ENCODE measurements around the gene PUDP.

The PUDP gene

DNA sequence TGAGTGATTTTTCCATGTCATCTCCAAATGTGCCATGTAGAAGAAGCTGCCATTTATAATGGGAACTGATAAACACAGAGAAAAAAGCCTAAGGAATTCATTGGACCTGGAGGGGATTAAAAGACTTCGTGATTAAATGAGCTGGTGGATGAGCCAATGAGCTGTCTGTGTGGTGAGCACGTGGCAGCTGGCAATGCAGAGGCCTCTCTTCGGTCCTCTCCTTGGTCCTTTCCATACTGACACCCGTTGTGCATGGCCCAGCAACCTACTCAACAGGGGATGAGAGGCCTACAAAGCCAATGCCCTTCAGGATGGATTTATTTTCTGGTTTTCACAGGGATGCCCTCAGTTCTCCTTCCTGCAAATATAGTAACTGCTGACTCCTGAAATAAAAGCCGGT, 88.1 kb downstream of the PUDP start:
- Histone ChIP-seq H3K9ac (ENCODE audit: insufficient read length) (no peak overlapping the region), H3K36me3 (ENCODE audit: insufficient read depth, low read length) (peaks cover 8% of the 10 kb centered on the region; the same call in 1 of the 2 replicates), H3K9me3 (ENCODE audit: low read depth, low read length) (no peaks in the 10 kb centered on the region), H3K4me3 (no peak overlapping the region), H3K27ac (no peak overlapping the region)
- DNase-seq (ENCODE audit: low read depth, low spot score) = no peak
- no peak for TF ChIP-seq FOXP2 (optimal IDR thresholded peaks at IDR 0.05; ENCODE audit: control extremely low read depth, extremely low read length, insufficient read depth)
- no peak for TF ChIP-seq POLR2AphosphoS5 (IDR thresholded peaks at IDR 0.05; ENCODE audit: borderline replicate concordance, low read depth, low read length)
- no peak for TF ChIP-seq EZH2 (IDR thresholded peaks at IDR 0.05)

DNA sequence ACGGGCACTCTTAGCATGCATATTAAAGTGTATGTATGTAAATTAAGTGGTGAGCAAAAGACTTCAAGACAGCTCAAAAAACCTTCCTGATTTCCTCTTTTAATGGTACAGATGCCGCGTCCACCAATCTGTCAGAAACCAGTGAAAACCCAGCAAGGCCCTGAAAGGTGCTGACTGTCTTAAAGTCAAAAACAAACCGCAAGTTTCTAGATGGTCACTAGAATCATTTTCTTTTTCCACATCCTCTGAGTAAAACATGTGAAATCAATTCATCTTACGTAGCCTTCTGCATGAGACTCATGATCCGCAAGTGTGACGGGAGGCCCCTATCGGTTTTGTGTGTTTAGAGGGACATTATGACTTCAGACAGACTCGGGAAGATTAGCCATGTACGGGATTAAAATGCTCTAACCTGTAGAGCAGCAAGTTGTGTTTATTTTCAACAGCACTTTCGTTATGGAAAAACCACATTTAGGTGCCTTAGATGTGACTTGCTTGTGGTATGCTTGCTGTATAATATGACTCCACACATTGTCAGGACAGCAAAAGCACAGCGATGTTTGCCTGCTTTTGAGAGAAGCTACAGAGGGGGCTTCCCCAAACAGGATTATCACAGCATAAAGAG, 88.6 kb downstream of the PUDP start:
- H3K9ac ChIP-seq (ENCODE audit: insufficient read length) = no peak overlapping the region
- peaks cover 8% of the 10 kb centered on the region; the same call in 1 of the 2 replicates for H3K36me3 ChIP-seq (ENCODE audit: insufficient read depth, low read length)
- DNase-seq (ENCODE audit: low read depth, low spot score) = no peak

DNA sequence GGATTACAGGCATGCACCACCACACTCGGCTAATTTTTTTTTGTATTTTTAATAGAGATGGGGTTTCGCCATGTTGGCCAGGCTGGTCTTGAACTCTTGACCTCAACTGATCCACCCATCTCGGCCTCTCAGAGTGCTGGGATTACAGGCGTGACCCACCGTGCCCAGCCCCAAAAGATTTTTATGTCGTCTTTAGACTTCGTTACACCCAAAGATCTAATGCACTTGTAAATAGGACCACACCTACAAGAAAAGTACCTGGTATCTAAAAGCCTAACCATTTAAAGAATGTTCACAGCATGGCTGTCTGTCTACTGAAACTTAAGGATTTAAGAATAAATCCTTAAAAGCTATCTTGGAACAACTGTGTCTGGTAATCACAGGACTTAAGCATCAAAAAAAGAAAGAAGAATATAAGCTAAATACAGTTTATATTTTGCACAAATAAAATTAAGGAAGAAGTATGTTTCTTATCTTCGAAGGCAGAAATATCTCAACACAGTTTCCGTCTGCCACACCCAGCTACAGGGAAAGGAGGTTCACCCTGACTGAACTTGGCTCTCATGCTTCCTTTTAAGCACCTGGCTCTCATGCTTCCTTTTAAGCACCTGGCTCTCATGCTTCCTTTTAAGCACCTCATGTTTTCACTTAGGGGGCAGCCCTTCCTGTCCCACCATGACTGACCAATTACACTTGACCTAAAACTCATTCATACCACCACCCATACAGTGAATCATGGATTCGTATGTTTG, 92.4 kb downstream of the PUDP start:
- Histone ChIP-seq H3K4me3 (no peak overlapping the region), H3K36me3 (ENCODE audit: insufficient read depth, low read length) (peaks cover 8% of the 10 kb centered on the region; the same call in 1 of the 2 replicates), H3K27ac (no peak overlapping the region), H3K9ac (ENCODE audit: insufficient read length) (no peak overlapping the region), H3K9me3 (ENCODE audit: low read depth, low read length) (no peaks in the 10 kb centered on the region)
- no peak for TF ChIP-seq POLR2AphosphoS5 (IDR thresholded peaks at IDR 0.05; ENCODE audit: borderline replicate concordance, low read depth, low read length)
- TF ChIP-seq EZH2 (IDR thresholded peaks at IDR 0.05) = no peak
- TF ChIP-seq FOXP2 (optimal IDR thresholded peaks at IDR 0.05; ENCODE audit: control extremely low read depth, extremely low read length, insufficient read depth) = no peak
- no peak for DNase-seq (ENCODE audit: low read depth, low spot score)

More for the DNA sequence above, 88.6 kb downstream of the PUDP start:
- no peaks in the 10 kb centered on the region for H3K9me3 ChIP-seq (ENCODE audit: low read depth, low read length)
- no peak overlapping the region for H3K4me3 ChIP-seq
- no peak for TF ChIP-seq FOXP2 (optimal IDR thresholded peaks at IDR 0.05; ENCODE audit: control extremely low read depth, extremely low read length, insufficient read depth)
- no peak for TF ChIP-seq POLR2AphosphoS5 (IDR thresholded peaks at IDR 0.05; ENCODE audit: borderline replicate concordance, low read depth, low read length)
- TF ChIP-seq EZH2 (IDR thresholded peaks at IDR 0.05) = no peak
- no peak overlapping the region for H3K27ac ChIP-seq

DNA sequence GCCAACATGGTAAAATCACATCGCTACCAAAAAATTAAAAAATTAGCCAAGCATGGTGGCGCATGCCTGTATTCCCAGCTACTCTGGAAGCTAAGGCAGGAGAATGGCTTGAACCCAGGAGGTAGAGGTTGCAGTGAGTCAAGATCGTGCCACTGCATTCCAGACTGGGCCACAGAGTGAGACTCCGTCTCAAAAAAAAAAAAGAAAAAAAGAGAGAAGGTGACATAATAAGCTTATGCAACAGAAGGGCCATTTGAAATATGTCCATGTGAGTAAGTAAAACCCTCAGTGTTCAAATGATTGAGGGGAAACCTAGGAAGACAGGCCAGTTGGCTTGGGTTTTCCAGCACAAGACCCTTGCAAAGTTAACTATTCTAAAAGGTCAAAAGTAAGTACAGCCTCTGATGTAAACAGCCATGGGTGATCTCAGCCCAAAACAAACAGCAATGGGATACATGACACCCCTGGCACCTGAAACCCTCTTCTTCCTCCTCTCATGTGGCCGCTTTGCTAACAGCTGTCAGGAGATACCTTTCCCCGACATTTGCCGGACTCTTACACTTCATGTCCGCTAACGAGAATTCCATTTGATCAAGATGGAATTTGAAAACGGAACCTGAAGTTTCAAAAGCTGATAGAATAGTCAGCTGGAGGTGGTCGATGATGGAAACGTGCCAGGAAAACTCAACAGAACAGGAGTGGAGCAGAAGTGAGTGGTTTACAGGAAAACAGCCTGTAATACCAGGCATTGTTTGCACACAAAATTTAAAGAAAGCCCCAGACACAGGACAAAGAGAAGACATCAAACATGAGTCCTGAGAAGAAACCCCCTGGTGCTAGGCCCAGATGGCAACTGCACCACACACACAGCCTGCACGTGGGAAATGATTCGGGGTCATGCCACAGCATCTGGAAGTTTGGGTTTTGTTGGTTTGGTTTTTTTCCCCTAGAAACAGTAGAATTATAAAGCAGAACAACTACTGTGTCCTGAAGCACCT, 93.4 kb downstream of the PUDP start:
- no peak overlapping the region for H3K9ac ChIP-seq (ENCODE audit: insufficient read length)
- no peak for DNase-seq (ENCODE audit: low read depth, low spot score)
- peaks cover 14% of the 10 kb centered on the region; the same call in 1 of the 2 replicates for H3K36me3 ChIP-seq (ENCODE audit: insufficient read depth, low read length)
- no peak for TF ChIP-seq POLR2AphosphoS5 (IDR thresholded peaks at IDR 0.05; ENCODE audit: borderline replicate concordance, low read depth, low read length)
- no peak for TF ChIP-seq EZH2 (IDR thresholded peaks at IDR 0.05)
- TF ChIP-seq FOXP2 (optimal IDR thresholded peaks at IDR 0.05; ENCODE audit: control extremely low read depth, extremely low read length, insufficient read depth) = no peak
- H3K4me3 ChIP-seq = no peak overlapping the region
- H3K27ac ChIP-seq = no peak overlapping the region
- no peaks in the 10 kb centered on the region for H3K9me3 ChIP-seq (ENCODE audit: low read depth, low read length)

DNA sequence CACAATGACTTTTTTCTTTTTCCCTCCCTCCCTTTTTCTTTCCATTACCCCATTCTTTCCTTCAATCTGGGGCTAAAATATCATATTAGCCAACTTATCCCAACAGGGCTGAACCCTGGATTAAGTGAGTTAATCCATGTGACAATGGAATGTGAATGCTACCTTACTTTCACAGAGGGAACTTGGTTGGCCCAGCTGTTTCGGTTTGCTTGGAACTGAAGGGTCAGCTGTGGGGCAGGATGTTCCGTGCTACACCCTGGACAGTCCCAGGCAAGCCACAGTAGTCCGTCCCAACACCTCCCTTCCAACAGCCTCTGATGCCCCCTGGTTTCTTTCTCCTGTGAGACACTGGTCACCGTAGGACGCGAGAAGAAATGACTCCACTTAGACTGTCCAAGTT, 95.4 kb downstream of the PUDP start:
- TF ChIP-seq EZH2 (IDR thresholded peaks at IDR 0.05) (no peak), POLR2AphosphoS5 (IDR thresholded peaks at IDR 0.05; ENCODE audit: borderline replicate concordance, low read depth, low read length) (no peak), FOXP2 (optimal IDR thresholded peaks at IDR 0.05; ENCODE audit: control extremely low read depth, extremely low read length, insufficient read depth) (no peak)
- H3K36me3 ChIP-seq (ENCODE audit: insufficient read depth, low read length) = peaks cover 21% of the 10 kb centered on the region; the same call in 1 of the 2 replicates
- H3K9me3 ChIP-seq (ENCODE audit: low read depth, low read length) = no peaks in the 10 kb centered on the region
- DNase-seq (ENCODE audit: low read depth, low spot score) = no peak
- no peak overlapping the region for H3K4me3 ChIP-seq
- H3K9ac ChIP-seq (ENCODE audit: insufficient read length) = no peak overlapping the region
- H3K27ac ChIP-seq = no peak overlapping the region

DNA sequence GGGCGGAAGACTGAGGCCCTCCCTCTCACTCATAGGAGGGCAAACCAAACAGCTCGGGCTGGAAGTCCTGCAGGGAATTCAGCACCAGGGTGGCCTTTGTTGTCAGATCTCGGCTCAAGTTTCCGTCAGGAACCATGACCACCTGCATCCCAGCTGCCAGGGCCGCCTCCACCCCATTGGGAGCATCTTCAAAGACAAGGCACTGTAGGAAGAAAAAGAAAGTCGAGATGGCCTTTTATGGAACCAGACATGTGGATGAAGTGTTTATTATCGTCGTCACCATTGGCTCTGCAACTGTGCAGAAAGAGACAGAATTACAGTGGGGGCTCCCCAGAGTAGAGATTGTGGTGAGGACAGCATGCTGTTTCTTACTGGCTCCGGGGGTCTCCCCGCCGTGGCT, 97.7 kb downstream of the PUDP start:
- TF ChIP-seq FOXP2 (optimal IDR thresholded peaks at IDR 0.05; ENCODE audit: control extremely low read depth, extremely low read length, insufficient read depth) (no peak), EZH2 (IDR thresholded peaks at IDR 0.05) (no peak), POLR2AphosphoS5 (IDR thresholded peaks at IDR 0.05; ENCODE audit: borderline replicate concordance, low read depth, low read length) (no peak)
- H3K9ac ChIP-seq (ENCODE audit: insufficient read length) = no peak overlapping the region
- no peak overlapping the region for H3K27ac ChIP-seq
- H3K4me3 ChIP-seq = no peak overlapping the region
- no peak for DNase-seq (ENCODE audit: low read depth, low spot score)
- peaks cover 13% of the 10 kb centered on the region; the same call in 1 of the 2 replicates for H3K36me3 ChIP-seq (ENCODE audit: insufficient read depth, low read length)
- no peaks in the 10 kb centered on the region for H3K9me3 ChIP-seq (ENCODE audit: low read depth, low read length)

DNA sequence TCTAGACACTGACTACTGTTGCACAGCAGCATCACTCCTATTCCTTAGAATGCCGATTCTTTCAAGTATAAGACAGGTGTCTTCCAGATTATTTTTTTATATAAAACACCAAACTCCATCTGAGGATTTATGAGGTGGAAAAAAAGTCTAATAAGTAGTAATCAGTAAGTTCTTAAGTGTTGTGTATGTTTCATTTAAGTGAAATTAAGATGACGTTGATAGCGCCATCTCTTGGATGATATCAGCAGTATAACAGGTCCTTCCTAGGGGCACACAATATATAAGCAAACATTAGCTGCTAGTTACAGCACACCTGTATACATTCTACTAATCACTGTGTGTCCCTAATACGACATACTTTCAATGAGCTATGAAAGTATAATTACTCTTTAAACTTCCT, 100.0 kb downstream of the PUDP start:
- no peak overlapping the region for H3K27ac ChIP-seq
- H3K36me3 ChIP-seq (ENCODE audit: insufficient read depth, low read length) = peaks cover 13% of the 10 kb centered on the region; the same call in 1 of the 2 replicates
- DNase-seq (ENCODE audit: low read depth, low spot score) = no peak
- no peak for TF ChIP-seq EZH2 (IDR thresholded peaks at IDR 0.05)
- no peak for TF ChIP-seq POLR2AphosphoS5 (IDR thresholded peaks at IDR 0.05; ENCODE audit: borderline replicate concordance, low read depth, low read length)
- TF ChIP-seq FOXP2 (optimal IDR thresholded peaks at IDR 0.05; ENCODE audit: control extremely low read depth, extremely low read length, insufficient read depth) = no peak
- no peak overlapping the region for H3K9ac ChIP-seq (ENCODE audit: insufficient read length)
- H3K9me3 ChIP-seq (ENCODE audit: low read depth, low read length) = no peaks in the 10 kb centered on the region
- H3K4me3 ChIP-seq = no peak overlapping the region

Data from SK-N-MC (cell line).